Sciatic nerve (tissue), 2 donors: ENCODE data around the gene RAVER2. TPM values are rescaled to one million over a fixed set of nuclear protein-coding genes. Genes with fewer than 3 reads are reported as not detected.
"Not testable (repeated sequence)": the region's sequence is repeated elsewhere in the genome, so short reads cannot be mapped to it uniquely, and the experiment has no call there.

ENCODE experiments used
- ATAC-seq: fragments of 200-7000 bp; cut with Tn5 transposase; one replicate; pipeline ENCODE4 v1.9.1; 2020; ENCODE audit warnings: mild to moderate bottlenecking, moderate library complexity
- DNase-seq: peaks from one replicate; pipeline ENCODE4 v3.0.0-alpha.2; 2020; ENCODE audit warnings: low spot score
- intact Hi-C: fragments of 100-400 bp; cut with DNase I; formaldehyde crosslinking; loops from one replicate; pipeline ENCODE4 v1.14.2; 2022
- total RNA-seq: library from RNA; stranded (reverse); fragmentation: NEBNext Ultra II Directional; extraction: Animal tissue kit (Norgen Biotek cat#: 25700); gene quantifications from one replicate; pipeline ENCODE4 v1.2.1, GENCODE V29; 2021
- donor health status: DM: no; HTN: no; CAD: no.
- donor health status: DM: no; HTN: no; CAD: no.

RAVER2 gene
- 6.5 TPM for total RNA-seq

- intact Hi-C loops: no loop called here
- ATAC-seq (peak; percentile 84), DNase-seq (peak; percentile 78)
Measured at GRCh38 chr1:64744492-64745180, at the start of gene RAVER2. TSS of gene RAVER2 (plus strand) at chr1:64745075. CDS start at chr1:64745173, 98 bp downstream.

DNA sequence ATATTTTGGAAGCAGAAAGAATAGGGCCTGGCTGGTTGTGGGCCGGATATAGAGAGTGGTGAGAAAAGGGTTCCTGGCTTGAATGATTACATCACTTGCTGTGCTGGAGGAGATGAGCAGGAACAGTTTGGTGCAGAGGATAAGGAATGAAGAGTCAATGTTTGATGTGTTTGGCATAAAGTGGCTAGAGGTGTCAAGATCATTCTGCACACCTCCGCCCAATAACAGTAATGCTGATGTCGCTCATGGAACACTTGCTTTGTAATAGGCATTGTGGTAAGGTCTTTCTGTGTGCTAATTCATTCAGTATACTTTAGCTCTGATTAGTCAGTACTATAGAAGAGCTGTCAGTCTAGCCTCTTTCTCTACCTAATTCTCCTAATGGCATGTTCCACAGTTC, 48.0 kb upstream of the RAVER2 start:
- ATAC-seq (no peak), DNase-seq (no peak)
- intact Hi-C loops: no loop called here

DNA sequence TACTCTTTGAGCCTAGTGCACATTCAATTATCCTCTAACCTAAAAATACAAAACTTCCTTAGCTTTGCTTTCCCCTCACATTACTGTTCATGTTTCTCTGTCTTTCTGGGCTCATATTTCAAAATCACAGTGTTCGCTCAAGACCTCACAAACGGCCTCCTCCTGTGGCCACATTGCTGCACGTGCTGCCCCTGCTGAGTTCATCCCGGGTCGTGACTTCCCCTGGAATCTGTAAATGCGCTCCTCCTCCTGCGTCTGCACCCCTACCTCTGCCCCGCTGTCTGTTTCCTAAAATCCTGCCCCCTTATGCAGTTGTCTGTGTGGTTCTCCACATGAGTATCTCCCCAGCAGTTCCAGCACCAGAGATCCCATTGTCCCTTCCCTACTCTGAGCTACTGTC, 45.5 kb upstream of the RAVER2 start:
- intact Hi-C loops: no loop called here
- DNase-seq (no peak), ATAC-seq (no peak)

GRCh38 chr1:64701071-64701470, 43.8 kb upstream of the RAVER2 start:
- intact Hi-C loops: no loop called here

GRCh38 chr1:64701886-64702285, 43.0 kb upstream of the RAVER2 start:
- DNase-seq (no peak), ATAC-seq (peak; percentile 34)
- intact Hi-C loops: no loop called here

More at GRCh38 chr1:64701071-64701470, 43.8 kb upstream of the RAVER2 start:
- DNase-seq (no peak), ATAC-seq (no peak)

DNA sequence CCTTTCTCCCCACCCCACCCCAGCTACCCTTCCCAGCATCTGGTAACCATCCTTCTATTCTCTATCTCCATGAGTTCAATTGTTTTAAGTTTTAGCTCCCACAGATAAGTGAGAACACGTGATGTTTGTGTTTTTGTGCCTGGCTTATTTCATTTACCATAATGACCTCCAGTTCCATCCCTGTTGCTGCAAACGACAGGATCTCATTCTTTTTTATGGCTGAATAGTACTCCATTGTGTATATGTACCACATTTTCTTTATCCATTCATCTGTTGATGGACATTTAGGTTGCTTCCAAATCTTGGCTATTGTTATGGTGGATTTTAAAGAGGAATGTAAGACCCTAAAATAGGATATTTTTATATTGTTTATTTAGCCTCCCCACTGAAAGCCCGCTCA, 42.2 kb upstream of the RAVER2 start:
- ATAC-seq, DNase-seq, intact Hi-C loops: not testable (repeated sequence)

- DNase-seq: no peak
- intact Hi-C loops: no loop called here
- no peak for ATAC-seq
Measured at GRCh38 chr1:64703600-64703999, 41.3 kb upstream of the RAVER2 start.

GRCh38 chr1:64705591-64705990, 39.3 kb upstream of the RAVER2 start:
- intact Hi-C loops: no loop called here
- DNase-seq (no peak), ATAC-seq (no peak)

DNA sequence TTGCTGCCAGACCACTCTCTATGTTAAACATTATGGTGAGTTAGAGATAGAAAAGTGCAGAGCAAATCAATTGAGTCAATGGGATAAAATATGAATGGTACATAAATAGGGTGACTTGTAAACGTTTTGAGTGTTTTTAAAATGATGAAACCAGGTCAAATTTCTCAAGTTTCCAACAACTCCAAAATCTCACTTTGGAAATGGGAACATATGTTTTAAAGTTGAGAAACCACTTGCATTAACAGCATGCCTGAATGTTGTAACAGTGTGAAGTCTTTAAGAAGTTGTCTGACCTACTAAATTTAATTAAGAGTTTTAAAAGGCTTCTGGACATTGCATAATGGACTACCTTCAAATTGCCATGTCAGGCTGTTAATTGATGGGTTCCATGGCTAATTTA, 33.6 kb upstream of the RAVER2 start:
- intact Hi-C loops: no loop called here
- ATAC-seq: no peak
- no peak for DNase-seq

DNA sequence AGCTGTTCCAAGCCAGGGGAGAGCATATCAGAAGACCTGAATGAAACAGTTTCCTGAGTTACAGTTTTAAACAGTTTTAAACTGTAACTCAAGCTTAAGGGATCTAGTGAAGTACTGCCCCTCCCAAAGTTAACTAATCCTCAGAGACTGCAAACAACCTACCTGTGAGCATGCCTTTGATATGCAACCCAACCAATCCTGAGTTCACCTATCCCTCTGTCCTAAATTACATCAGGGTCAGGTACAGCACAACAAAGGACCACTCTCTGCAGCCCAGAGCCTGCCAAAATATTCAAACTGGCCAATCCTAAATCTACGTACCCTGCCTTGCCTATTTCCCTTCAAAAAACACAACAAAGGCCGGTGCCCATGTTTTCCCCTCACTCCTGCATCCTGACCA, 32.8 kb upstream of the RAVER2 start:
- no peak for ATAC-seq
- DNase-seq: no peak
- intact Hi-C loops: no loop called here

- intact Hi-C loops: no loop called here
- no peak for ATAC-seq
- DNase-seq: no peak
Measured at GRCh38 chr1:64715186-64715585, 29.7 kb upstream of the RAVER2 start.

- DNase-seq (no peak), ATAC-seq (no peak)
- intact Hi-C loops: no loop called here
Measured at GRCh38 chr1:64721135-64721534, 23.7 kb upstream of the RAVER2 start.

DNA sequence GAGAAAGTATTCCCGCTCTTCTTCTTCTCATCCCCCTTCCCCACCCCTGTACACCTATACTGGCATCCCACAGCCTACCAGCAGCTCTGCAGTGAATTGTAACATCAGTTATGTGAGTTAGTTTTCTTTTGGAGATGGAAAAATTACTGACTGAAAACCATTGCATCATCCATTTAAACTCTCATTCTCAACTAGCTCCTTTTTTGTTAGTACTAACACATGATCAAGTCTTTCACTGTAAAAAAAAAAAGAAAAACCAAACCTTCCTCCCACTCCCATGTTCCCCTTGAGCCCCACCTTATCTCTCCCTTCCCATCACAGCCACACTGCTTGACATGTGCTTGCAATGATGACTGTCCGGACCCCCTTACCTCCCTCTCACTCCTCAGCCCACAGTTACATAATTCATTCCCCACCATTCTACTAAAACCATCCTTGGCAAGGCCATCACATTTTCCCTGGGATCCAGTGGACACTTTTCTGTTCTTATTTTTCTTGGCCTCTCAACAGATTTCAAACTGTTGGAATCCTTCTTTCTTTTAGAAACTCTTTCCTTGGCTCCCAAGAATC, 23.2 kb upstream of the RAVER2 start:
- peak; percentile 69 for ATAC-seq
- no peak for DNase-seq
- intact Hi-C loops: no loop called here

DNA sequence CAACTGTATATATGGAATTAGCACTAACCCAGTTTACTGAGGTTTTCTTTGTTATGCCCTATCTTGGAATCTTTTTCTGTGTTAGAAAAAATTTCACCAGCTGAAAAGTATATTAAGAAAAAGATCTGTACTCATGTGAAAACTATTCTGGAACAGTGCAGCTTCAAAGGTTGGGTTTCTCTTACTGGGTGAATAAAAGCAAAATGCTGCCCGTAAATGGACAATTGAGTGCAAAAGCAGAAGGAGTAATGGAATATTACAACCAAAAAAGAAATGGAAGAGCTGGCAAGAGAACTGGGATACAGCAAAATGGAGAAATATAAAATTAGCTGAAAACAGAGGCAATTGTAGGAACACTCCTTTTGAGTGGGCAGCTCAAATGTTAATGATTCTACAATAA, 17.0 kb upstream of the RAVER2 start:
- intact Hi-C loops: no loop called here
- DNase-seq: no peak
- no peak for ATAC-seq

DNA sequence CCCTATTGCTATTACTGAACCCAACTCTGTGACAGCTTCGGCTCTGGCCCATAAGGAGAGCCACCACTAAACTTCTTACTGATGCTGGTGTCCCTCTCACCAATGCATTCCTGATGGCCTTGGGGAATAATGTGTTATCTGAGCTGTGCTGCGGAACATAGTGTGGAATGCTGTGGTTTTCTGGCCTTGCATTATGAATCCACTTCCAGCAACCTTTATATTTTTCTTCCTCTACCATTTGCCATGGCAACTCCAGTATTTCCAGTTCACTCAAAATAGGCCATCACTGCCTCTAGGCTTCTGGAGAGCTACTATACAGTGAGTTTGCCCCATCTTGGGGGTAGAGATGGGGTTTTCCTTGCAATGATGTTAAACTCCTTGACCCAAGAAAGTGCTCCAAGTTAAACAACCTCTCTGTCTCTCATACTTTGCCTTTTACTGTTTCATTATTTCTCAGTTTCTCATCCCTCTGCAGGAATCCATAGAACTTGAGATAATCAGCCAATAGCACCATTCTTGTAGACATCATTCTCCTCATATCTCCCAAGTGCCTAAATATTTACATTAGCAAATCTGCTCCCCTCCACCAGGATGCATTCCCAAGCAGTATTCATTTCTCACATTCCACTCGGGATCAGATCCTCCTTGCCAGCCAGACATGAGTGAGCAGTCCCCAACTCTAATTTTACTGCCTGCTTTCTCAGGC, 11.1 kb upstream of the RAVER2 start:
- ATAC-seq: no peak
- no peak for DNase-seq
- intact Hi-C loops: no loop called here

DNA sequence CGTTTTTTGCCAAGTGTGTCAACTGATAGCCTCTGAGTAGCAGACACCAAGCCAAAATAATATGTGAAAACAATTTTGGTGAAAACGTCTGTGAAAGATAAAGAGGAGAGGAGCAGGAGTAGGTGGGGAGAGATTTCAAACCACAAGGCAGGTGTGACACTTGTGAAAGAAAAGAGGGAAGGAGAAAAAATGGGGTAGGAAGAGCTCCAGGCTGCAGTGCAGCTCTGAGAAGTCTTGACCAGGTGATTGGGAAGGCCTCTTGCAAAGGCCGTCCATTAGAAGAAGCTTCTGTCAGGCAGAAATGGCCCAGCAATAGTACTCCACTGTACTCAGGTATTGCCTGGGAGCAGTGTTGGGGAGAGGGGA, 10.6 kb upstream of the RAVER2 start:
- DNase-seq (no peak), ATAC-seq (no peak)
- intact Hi-C loops: no loop called here

- intact Hi-C loops, DNase-seq, ATAC-seq: not testable (repeated sequence)
Measured at GRCh38 chr1:64740687-64741086, 4.2 kb upstream of the RAVER2 start.

- ATAC-seq (no peak), DNase-seq (no peak)
- intact Hi-C loops: no loop called here
Measured at GRCh38 chr1:64743954-64744491, 852 bp upstream of the RAVER2 start.

GRCh38 chr1:64745181-64745985, 508 bp downstream of the RAVER2 start:
- no peak for DNase-seq
- ATAC-seq: peak; percentile 58
- intact Hi-C loops: no loop called here
